Measurements from ENCODE around the gene CALML3. TPM values are rescaled to one million over a fixed set of nuclear protein-coding genes. Genes with fewer than 3 reads are reported as not detected.

The CALML3 gene
- total RNA-seq, 1 experiment from 2014 or later, result not detected

GRCh38 chr10:5525561-5526341, 990 bp downstream of the CALML3 start:
- H3K9ac ChIP-seq (ENCODE audit: low read length), result no peak overlapping the region
- no peaks in the 10 kb centered on the region for H3K9me2 ChIP-seq (replicated peaks; ENCODE audit: low read length)
- ChIA-PET CTCF (no interaction called here), POLR2A (ENCODE audit: unreplicated experiment) (no interaction called here)
- ATAC-seq (no peak), DNase-seq (no peak)
- H3K4me3 ChIP-seq (ENCODE audit: low read length), result no peak overlapping the region
- no peak overlapping the region for H3K27ac ChIP-seq (ENCODE audit: low read length)
- no peaks in the 10 kb centered on the region for H3K36me3 ChIP-seq (ENCODE audit: low read depth, low read length)
- H3K27me3 ChIP-seq (ENCODE audit: low read length), result no peaks in the 10 kb centered on the region
- no peaks in the 10 kb centered on the region for H3K79me2 ChIP-seq (ENCODE audit: low read length)
- no peak overlapping the region for H3K4me2 ChIP-seq (ENCODE audit: low read length)
- no peaks in the 10 kb centered on the region for H3K4me1 ChIP-seq (ENCODE audit: insufficient read depth, low read length)
- H3F3A ChIP-seq (ENCODE audit: low read length, unreplicated experiment), result no peaks in the 10 kb centered on the region
- intact Hi-C loops (cut with micrococcal nuclease), result no loop called here
- no peak overlapping the region for H2AFZ ChIP-seq (ENCODE audit: low read length)
- no peaks in the 10 kb centered on the region for H3K9me3 ChIP-seq (ENCODE audit: low read length)
- no peaks in the 10 kb centered on the region for H4K20me1 ChIP-seq (ENCODE audit: low read length)
- no TSS peak for BruUV-seq (replicated peaks)
- TF ChIP-seq CTCF (conservative IDR thresholded peaks at IDR 0.05; ENCODE audit: low read depth, low read length) (no peak), EZH2 (IDR thresholded peaks at IDR 0.05; ENCODE audit: low read length, unreplicated experiment) (no peak), EZH2phosphoT487 (IDR thresholded peaks at IDR 0.05; ENCODE audit: borderline replicate concordance, low read length) (no peak)

GRCh38 chr10:5526691-5527331, 2.0 kb downstream of the CALML3 start:
- BruUV-seq (replicated peaks), result no TSS peak
- ATAC-seq (no peak), DNase-seq (no peak)
- no peak overlapping the region for H3K27ac ChIP-seq (ENCODE audit: low read length)
- no peaks in the 10 kb centered on the region for H3K79me2 ChIP-seq (ENCODE audit: low read length)
- no peaks in the 10 kb centered on the region for H3K9me2 ChIP-seq (replicated peaks; ENCODE audit: low read length)
- H3K9ac ChIP-seq (ENCODE audit: low read length), result no peak overlapping the region
- H3K9me3 ChIP-seq (ENCODE audit: low read length), result no peaks in the 10 kb centered on the region
- no peaks in the 10 kb centered on the region for H3K27me3 ChIP-seq (ENCODE audit: low read length)
- TF ChIP-seq CTCF (conservative IDR thresholded peaks at IDR 0.05; ENCODE audit: low read depth, low read length), result no peak
- TF ChIP-seq EZH2phosphoT487 (IDR thresholded peaks at IDR 0.05; ENCODE audit: borderline replicate concordance, low read length), result no peak
- TF ChIP-seq EZH2 (IDR thresholded peaks at IDR 0.05; ENCODE audit: low read length, unreplicated experiment), result no peak
- H3F3A ChIP-seq (ENCODE audit: low read length, unreplicated experiment), result no peaks in the 10 kb centered on the region
- H4K20me1 ChIP-seq (ENCODE audit: low read length), result no peaks in the 10 kb centered on the region
- H2AFZ ChIP-seq (ENCODE audit: low read length), result no peak overlapping the region
- no peaks in the 10 kb centered on the region for H3K36me3 ChIP-seq (ENCODE audit: low read depth, low read length)
- H3K4me2 ChIP-seq (ENCODE audit: low read length), result no peak overlapping the region
- ChIA-PET CTCF (no interaction called here), POLR2A (ENCODE audit: unreplicated experiment) (no interaction called here)
- no peak overlapping the region for H3K4me3 ChIP-seq (ENCODE audit: low read length)
- intact Hi-C loops (cut with micrococcal nuclease), result no loop called here
- H3K4me1 ChIP-seq (ENCODE audit: insufficient read depth, low read length), result no peaks in the 10 kb centered on the region

Data from PC-3 (cell line).